ENCODE measurements around the gene S100Z.

GRCh38 chr5:76821136-76821535 is 28.7 kb upstream of the S100Z start:
- TF ChIP-seq JUND (IDR thresholded peaks at IDR 0.05; ENCODE audit: low read length), result no peak
- TF ChIP-seq POLR2AphosphoS5 (IDR thresholded peaks at IDR 0.05; ENCODE audit: low read depth, low read length), result no peak
